ENCODE measurements around the gene ESYT3.

DNA sequence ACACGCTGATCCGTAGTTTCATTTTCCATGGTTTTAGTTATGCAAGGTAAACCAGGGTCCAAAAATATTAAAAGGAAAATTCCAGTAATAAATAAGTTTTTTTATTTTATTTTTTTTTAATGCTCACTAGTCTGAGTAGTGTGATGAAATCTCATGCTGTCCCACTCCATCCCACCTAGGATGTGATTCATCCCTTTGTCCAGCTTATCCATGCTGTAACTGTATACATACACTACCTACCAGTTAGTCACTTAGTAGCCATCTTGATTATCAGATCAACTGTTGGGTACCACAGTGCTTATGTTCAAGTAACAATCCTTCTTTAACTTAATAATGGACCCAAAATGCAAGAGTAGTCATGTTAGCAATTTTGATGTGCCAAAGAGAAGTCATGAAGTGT, 75.2 kb downstream of the ESYT3 start:
- TF ChIP-seq, protein P1, sequence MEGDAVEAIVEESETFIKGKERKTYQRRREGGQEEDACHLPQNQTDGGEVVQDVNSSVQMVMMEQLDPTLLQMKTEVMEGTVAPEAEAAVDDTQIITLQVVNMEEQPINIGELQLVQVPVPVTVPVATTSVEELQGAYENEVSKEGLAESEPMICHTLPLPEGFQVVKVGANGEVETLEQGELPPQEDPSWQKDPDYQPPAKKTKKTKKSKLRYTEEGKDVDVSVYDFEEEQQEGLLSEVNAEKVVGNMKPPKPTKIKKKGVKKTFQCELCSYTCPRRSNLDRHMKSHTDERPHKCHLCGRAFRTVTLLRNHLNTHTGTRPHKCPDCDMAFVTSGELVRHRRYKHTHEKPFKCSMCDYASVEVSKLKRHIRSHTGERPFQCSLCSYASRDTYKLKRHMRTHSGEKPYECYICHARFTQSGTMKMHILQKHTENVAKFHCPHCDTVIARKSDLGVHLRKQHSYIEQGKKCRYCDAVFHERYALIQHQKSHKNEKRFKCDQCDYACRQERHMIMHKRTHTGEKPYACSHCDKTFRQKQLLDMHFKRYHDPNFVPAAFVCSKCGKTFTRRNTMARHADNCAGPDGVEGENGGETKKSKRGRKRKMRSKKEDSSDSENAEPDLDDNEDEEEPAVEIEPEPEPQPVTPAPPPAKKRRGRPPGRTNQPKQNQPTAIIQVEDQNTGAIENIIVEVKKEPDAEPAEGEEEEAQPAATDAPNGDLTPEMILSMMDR (conservative IDR thresholded peaks at IDR 0.05 in 1 of 2, IDR thresholded peaks at IDR 0.05 in 1 of 2; ENCODE audit: low read depth in 1 of 2, low read length in 2 of 2), result no peak
- TF ChIP-seq EZH2 (IDR thresholded peaks at IDR 0.05; ENCODE audit: low read length, missing control alignments), result no peak

Measured in fibroblast of lung (primary cell).